Stimulated activated CD8-positive, alpha-beta memory T cell treated with anti-CD3 and anti-CD28 coated beads, Interleukin-4, amount 100 ng/mL, for 1 hour (primary cell): ENCODE results near the gene U2AF1L4.

ENCODE experiments used
- DNase-seq, 2 donors: peaks; one replicate each; pipeline ENCODE4 v3.0.0-alpha.2; 2020; ENCODE audit warnings: low read depth in 2 of 2, low spot score in 1 of 2

Gene U2AF1L4

DNA sequence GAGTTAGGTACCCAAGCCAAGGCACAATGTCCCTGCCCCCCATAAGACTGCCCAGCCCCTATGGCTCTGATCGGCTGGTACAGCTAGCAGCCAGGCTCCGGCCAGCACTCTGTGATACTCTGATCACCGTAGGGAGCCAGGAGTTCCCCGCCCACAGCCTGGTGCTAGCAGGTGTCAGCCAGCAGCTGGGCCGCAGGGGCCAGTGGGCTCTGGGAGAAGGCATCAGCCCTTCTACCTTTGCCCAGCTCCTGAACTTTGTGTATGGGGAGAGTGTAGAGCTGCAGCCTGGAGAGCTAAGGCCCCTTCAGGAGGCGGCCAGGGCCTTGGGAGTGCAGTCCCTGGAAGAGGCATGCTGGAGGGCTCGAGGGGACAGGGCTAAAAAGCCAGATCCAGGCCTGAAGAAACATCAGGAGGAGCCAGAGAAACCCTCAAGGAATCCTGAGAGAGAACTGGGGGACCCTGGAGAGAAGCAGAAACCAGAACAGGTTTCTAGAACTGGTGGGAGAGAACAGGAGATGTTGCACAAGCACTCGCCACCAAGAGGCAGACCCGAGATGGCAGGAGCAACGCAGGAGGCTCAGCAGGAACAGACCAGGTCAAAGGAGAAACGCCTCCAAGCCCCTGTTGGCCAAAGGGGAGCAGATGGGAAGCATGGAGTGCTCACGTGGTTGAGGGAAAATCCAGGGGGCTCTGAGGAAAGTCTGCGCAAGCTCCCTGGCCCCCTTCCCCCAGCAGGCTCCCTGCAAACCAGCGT lies 30.4 kb downstream of the U2AF1L4 start:
- DNase-seq, result no peak

DNA sequence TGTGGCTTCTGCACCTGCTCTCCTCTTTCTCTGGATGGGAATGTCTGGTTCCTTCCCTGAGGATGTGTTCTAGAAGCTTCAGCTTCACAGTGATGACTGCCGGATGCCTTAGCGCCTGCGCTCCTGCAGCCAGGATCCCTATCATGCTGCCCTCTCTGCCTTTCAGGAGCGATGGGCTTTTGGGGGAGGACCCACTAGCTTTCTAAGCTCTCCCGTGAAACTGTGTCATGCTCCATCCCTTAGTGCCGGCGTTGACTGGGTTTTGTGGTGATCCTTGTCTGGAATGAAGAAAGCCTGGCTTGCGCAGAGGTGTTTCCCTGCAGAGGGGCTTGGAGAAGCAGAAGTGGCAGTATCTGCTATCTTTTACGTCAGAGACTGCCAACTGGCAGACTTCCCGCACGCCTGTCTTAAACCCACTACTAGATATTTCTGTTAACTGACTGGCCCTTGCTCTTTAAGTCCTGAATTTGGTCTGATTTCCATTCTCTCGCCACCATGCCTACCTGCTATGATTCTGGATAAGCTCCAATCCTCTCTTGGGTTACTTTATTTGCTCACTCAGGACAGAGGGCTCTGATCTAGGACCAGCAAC lies 31.2 kb downstream of the U2AF1L4 start:
- no peak for DNase-seq

DNA sequence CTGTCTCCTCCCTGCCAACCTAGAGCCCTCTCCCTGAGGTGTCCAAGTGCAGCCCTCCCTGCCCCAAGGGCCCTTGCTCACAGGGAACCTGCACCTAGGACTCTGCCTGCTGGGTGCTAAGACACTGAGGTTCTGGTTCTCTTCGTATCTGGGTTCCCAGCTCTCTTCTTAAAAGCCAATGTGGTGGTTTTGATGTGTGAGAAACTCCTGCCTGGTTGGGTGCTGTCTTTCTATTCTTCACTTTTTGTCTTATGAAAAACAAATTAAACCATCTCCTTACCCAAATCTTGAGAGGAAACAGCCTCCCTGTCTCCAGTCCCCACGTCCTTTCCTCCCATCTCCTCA lies 31.7 kb downstream of the U2AF1L4 start:
- DNase-seq, result no peak

DNA sequence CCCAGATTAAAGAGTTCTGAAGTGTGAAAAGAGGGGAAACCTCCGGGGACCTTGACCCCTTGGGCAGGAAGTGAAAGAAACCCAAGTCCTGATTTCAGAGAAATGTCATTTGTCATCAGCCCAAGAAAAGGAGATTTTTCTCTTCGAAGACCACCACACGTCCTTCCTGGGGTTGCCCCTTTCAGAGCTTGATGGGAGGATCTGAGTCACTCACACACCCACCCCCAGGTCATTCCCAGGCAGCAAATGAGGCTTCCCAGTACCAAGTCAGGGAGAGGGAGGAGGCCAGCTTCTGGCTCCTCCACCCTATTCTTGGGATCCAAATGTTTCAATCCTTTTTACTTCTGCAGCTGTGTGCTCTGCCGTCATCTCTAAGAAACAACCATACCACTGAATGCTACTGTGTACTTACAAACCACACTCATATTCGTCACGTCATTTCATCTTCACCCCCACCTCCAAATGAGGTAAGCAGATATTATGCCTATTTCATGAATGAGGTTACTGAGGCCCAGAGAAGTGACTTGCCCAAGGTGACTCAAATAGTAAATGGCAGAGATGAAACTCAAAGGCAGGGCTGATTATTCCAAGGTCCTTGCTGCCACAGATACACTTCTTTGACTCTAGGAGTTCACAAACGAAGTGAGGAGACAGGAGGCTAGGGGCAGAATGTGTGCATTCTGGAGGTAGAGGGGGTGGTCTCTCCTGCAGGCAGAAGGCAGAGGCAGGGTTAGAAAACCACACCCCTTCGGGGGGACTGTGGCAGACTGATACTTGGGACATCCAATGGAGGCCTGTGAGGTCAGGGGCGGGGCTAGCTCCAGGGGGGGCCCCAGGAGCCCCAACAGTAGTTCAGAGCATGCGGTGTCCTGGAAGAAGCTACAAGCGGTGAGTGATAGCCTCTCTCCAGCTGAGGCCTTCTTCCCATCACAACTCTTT lies 32.4 kb downstream of the U2AF1L4 start:
- no peak for DNase-seq

DNA sequence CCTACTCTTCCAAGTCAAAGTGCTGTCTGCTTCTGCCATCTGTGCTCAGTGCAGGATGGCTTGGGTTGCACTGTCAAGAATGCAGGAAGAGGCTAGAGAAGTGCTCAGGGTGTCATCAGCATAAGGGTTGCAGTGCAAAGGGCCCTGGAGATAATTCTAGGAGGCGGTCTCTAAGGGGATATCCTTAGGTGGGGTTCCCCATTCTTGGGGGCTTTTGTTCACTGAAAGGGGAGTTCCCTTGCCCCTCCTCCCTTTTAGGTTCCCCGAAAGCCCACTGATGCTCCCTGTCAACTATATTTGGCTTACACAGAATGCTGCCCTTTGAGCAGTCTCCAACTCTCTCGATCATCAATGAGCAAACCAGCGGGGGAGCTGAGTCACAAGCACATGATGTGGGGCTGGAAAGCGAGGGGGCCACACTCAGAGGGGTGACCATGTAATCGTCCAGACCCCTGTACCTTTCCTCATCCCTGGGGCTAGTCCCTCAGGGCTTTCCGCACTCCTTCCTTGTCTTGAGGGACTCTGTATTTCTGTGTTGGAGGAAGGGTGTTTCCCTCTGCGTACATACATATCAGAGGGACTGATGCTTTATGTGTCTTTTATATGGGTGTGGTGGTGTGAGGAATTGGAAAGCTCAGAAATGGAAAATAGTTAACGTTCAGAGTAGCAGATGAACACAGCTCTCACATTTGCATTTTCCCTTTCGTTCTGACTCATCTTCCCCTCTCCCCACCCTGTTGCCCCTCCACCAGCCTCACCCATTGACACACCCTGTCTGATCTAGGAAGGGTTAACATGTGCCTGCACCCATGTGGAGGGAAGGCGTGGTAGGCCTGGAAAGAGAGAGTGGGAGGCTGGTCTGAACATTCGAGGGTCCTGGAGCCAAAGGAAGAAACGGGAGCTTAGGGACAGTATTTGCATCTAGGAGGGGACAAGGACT lies 34.2 kb downstream of the U2AF1L4 start:
- DNase-seq, result no peak

DNA sequence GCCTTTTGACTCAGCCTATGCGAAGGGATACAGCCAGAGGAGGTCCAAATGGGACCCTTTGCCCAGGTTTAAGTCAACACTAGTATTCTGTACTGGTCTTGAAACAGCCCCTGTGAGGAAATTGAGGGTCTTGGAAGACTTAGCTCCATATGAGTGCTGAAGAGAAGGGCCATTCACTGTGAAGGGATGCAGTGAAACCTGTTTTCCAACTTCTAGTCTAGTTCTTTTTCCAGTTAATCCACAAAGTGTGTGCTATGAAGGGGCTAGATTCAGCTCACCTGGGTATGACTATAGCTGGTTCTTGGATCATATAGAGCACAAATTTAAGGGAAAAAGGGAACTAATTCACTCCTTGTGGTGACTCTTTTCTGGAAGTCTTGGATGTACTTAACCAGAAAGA lies 36.8 kb downstream of the U2AF1L4 start:
- no peak for DNase-seq

DNA sequence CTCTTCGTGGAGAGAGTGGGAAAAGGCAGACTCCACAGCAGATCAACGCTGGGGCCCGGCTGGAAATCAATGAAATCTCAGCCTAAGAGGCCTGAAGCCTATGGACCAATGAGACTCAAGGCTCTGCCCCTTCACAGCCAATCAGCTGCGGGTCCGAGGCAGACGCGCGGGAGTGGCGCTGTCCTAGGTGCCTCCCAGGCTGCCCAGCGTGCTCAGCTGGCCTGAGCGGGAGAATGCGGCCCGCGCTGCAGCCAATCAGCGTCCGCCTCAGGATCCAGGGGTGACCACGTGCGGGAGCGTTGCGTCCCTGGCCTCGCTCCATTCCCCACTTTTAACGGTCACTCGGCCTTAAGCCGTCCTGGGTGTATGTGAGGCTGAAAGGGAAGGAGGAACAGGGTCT lies 41.0 kb downstream of the U2AF1L4 start, which contains the start of gene ZBTB32:
TSS of gene ZBTB32 (plus strand) at position 341 of the 400 bp plus-strand sequence. CDS start 10,069 bp downstream, outside the sequence.
- no peak for DNase-seq

DNA sequence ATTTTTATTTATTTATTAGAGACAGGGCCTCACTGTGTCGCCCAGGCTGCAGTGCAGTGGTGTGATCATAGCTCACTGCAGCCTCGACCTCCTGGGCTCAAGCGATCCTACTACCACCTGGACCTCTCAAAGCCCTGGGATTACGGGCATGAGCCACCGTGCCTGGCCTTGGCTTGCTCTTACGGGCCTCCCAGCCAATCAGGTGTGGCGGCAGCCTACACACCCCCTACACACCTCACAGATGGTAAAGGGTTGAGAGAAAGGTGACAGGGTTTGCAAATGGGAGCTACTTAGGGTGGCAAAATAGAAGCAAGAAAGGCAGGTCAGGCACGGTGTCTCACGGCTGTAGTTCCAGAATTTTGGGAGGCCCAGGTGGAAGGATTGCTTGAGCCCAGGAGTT lies 41.9 kb downstream of the U2AF1L4 start:
- no peak for DNase-seq

DNA sequence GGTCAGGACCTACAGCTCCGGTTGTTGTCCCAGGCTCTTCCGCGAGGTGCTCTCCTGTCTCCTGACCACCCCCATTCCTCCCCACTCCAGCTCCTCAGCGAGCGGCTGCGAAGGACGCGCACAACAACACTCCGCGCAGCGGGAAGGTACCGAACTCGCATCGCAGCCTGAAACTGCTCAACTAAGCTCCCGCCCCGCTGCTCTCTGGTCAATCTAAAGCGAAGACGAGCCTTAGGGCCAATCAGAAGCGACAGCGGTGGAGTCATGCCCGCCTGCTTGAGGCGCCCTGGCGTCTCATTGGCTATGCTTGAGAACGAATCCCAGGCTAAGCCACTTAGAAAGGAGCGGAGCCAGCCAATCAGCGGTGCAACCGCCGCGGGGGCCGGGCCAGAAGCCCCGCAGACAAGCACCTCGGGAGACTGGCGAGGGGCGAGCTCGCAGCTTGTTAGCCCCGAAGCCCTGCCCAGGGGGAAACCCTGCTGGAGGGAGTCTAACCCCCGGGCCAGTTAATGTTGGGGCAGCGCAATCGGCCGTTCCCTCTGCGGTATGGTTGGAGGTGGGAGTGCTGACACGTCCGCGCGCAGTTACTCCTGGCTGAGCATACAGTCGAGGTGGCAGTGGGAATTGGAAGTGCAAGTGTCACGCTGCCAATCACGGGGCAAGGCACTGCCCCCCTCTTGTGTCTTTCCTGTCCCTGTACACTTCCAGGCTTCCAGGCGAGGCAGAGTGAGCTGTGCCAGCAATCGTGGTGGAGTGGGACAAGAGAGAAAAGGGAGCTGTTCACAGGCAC lies 42.8 kb downstream of the U2AF1L4 start:
- DNase-seq, result peak; percentile 69 to 85

DNA sequence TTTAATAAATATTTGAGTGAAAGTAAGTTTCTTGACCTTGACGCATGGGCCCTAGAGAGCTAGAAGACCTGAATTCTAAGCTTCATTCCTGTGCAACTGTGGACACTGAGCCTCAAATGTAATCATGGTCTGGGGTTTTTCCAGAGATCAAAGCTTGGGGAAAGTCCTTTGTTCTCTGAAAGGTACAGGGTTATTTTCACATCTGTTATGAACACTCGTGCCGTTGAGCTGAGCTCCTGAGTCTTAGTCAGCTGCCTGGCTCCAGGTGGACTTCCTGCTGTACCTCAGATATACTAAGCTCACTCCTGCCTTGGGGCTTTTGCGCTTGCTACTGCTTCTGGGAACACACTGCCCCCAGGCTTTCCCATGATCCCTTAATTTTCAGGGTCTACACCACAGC lies 48.4 kb downstream of the U2AF1L4 start:
- no peak for DNase-seq

DNA sequence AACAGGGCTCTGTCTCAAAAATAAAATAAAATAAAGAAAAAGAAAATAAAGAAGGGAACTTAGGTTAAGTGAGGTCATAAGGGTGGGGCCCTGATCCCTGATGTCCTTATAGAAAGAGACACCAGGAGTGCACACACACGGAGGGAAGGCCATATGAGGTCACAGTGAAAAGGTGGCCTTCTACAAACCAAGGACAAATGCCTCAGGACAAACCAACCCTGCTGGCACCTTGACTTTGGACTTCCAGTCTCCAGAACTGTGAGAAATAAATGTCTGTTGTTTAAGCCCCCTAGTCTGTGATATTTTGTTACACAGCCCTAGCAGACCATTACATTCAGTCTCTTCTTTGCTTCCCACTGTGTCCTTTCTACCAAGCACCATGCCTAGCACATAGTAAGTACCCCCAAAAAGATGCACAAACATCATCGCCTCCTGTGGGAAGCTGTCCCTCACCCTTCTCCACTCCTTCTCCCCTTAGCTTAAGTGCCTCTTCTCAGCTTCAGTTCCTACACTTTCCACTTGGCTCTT lies 49.3 kb downstream of the U2AF1L4 start:
- no peak for DNase-seq

DNA sequence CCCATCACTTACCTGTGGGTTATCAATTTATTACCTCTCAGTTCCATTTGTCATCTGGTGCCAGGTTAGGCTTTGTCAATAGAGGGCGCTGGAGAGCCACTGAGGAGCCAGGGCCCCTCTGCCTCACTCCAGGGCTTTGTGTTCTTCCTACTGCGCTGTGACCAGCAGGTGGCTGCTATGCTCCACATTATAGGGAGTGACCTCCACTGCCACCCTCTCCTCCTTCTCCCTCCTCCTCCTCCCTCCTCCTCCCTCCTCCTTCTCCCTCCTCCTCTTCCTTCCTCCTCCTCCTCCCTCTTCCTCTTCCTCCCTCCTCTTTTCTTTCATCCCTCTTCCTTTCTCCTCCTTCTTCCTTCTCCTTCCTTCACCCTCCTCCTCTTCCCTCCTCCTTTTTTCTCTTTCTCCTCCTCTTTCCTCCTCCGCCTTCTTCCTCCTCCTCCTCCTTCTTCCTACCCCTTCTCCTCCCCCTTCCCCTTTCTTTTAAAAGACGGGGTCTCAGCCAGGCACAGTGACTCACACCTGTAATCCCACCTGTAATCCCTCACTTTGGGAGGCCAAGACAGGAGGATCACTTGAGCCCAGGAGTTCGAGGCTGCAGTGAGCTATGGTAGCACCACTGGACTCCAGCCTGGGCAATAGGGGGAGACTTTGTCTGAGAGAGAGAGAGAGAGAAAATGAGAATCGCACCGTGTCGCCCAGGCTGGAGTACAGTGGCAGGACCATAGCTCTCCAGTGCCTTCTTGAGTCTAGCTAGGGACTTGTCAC lies 51.2 kb downstream of the U2AF1L4 start:
- peak; percentile 78 to 82 for DNase-seq

DNA sequence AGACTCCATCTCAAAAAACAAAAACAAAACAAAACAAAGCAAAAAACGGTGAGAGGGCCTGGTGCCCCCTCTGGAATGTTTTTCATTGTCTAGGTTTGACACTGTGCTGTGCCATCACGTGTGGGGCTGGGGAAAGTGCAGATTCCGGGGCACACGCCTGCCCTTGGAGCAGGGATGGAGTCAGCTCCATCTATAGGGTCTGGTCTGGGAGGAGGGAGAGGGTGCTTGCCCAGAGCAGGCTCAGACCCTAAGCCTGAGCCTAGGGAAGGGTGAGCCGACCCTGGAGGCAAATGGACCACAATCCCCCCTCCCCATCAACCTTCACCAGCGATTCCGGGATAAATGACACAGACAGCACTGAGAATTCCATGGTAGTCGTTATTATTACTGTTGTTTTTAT lies 51.8 kb downstream of the U2AF1L4 start:
- no peak for DNase-seq
